GM12878 (cell line): ENCODE data around the gene CD86. TPM values are rescaled to one million over a fixed set of nuclear protein-coding genes. Genes with fewer than 3 reads are reported as not detected.
A peak's percentile ranks its signal among the peaks of the same experiment; 100 is the strongest.

Experiments used
- CREB1 ChIP-seq: IDR thresholded peaks from 2 replicates; pipeline ENCODE4 v1.6.1; 2012; ENCODE audit warnings: low read depth, mild to moderate bottlenecking, inconsistent platforms
- GABPA ChIP-seq: IDR thresholded peaks from 2 replicates; pipeline ENCODE4 v1.6.1; 2014; ENCODE audit warnings: antibody characterized with exemption, low read depth, mild to moderate bottlenecking, inconsistent platforms
- IKZF2 ChIP-seq, 2 experiments: fragments of 450-650 bp; IDR thresholded peaks; 2 replicates each; pipeline ENCODE4 v1.6.1; 2017; ENCODE audit warnings: mild to moderate bottlenecking in 2 of 2, moderate library complexity in 2 of 2
- MYB ChIP-seq: fragments of 150-350 bp; IDR thresholded peaks from 2 replicates; pipeline ENCODE4 v1.6.1; 2014; ENCODE audit warnings: mild to moderate bottlenecking, low read depth, low read length, borderline replicate concordance
- MYC ChIP-seq: IDR thresholded peaks from 2 replicates; pipeline ENCODE4 v1.6.1; 2011; ENCODE audit warnings: mild to moderate bottlenecking, low read length, moderate library complexity, inconsistent platforms; ENCODE audit not compliant: insufficient read depth, insufficient replicate concordance, insufficient read length, severe bottlenecking
- RELB ChIP-seq: fragments of 450-650 bp; IDR thresholded peaks from 2 replicates; pipeline ENCODE4 v1.6.1; 2017; ENCODE audit warnings: low read depth, mild to moderate bottlenecking, moderate library complexity
- SIX5 ChIP-seq: IDR thresholded peaks from 2 replicates; pipeline ENCODE4 v1.6.1; 2011; ENCODE audit warnings: mild to moderate bottlenecking, low read depth, low read length, moderate library complexity; ENCODE audit not compliant: severe bottlenecking
- STAT3 ChIP-seq: IDR thresholded peaks from 2 replicates; pipeline ENCODE4 v1.6.1; 2011; ENCODE audit warnings: low read depth, low read length, improper control_type of control experiment
- polyA plus RNA-seq, 11 experiments: library from polyadenylated mRNA; depleted of rRNA in 4 of 11; unstranded in 6 of 11; stranded (reverse) in 5 of 11; fragments of >200 nt; fragmentation: Nextera tagmentation in 4 of 11; fragmentation: Illumina TruSeq in 1 of 11; extraction: Ambion mirVana in 4 of 11; extraction: Trizol in 1 of 11; gene quantifications; 1 replicate in 1 of 11; 2 replicates in 10 of 11; pipeline versions ENCODE4 v1.2.1 to v1.2.3, GENCODE V29; 2011 to 2016; ENCODE audit warnings: inconsistent platforms in 2 of 11, missing spikeins in 2 of 11, low read depth in 1 of 11
- total RNA-seq, 4 experiments: library from RNA; depleted of rRNA in 3 of 4; stranded (reverse); fragments of >200 nt in 3 of 4; fragmentation: Illumina TruSeq in 1 of 4; extraction: Trizol in 1 of 4; gene quantifications; 2 replicates each; pipeline versions ENCODE4 v1.2.1 to v1.2.3, GENCODE V29; 2013 to 2021
- TF ChIP-seq, protein P1 (sequence below): fragments of 450-650 bp; IDR thresholded peaks from 2 replicates; pipeline ENCODE4 v1.6.1; 2017; ENCODE audit warnings: antibody characterized with exemption, mild to moderate bottlenecking, moderate library complexity

Gene CD86
- total and polyA plus RNA-seq, 10 of the 15 experiments (the other 5 are each of a cell fraction or from before 2014, with no cell fraction given) = 40.9 to 100 (median 55.5) TPM

GRCh38 chr3:122102191-122102935, 47.2 kb downstream of the CD86 start (continued):
- TF ChIP-seq MYB (no peak), MYC (no peak), STAT3 (no peak), GABPA (peak; percentile 55; the same call in 1 of the 2 replicates), SIX5 (no peak), RELB (peak; percentile 86), IKZF2 (IDR thresholded peaks at IDR 0.05) (peak; percentile 95), CREB1 (0 out of 2 replicates have a peak, but pooled peaks have one; percentile 55)
- TF ChIP-seq, protein P1, sequence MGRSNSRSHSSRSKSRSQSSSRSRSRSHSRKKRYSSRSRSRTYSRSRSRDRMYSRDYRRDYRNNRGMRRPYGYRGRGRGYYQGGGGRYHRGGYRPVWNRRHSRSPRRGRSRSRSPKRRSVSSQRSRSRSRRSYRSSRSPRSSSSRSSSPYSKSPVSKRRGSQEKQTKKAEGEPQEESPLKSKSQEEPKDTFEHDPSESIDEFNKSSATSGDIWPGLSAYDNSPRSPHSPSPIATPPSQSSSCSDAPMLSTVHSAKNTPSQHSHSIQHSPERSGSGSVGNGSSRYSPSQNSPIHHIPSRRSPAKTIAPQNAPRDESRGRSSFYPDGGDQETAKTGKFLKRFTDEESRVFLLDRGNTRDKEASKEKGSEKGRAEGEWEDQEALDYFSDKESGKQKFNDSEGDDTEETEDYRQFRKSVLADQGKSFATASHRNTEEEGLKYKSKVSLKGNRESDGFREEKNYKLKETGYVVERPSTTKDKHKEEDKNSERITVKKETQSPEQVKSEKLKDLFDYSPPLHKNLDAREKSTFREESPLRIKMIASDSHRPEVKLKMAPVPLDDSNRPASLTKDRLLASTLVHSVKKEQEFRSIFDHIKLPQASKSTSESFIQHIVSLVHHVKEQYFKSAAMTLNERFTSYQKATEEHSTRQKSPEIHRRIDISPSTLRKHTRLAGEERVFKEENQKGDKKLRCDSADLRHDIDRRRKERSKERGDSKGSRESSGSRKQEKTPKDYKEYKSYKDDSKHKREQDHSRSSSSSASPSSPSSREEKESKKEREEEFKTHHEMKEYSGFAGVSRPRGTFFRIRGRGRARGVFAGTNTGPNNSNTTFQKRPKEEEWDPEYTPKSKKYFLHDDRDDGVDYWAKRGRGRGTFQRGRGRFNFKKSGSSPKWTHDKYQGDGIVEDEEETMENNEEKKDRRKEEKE = no peak
